Kidney epithelial cell (primary cell): ENCODE results near the gene NMUR1. TPM values are rescaled to one million over a fixed set of nuclear protein-coding genes. Genes with fewer than 3 reads are reported as not detected.

Experiments
- DNase-seq: peaks from one replicate; pipeline ENCODE4 v3.0.0-alpha.2; 2010; ENCODE audit warnings: low read depth
- H3K27me3 ChIP-seq: 2 replicates; pipeline ENCODE4 v1.6.0; 2011; ENCODE audit warnings: low read length; ENCODE audit not compliant: control insufficient read depth, insufficient read depth
- H3K36me3 ChIP-seq: 2 replicates; pipeline ENCODE4 v1.5.1; 2011; ENCODE audit warnings: low read length; ENCODE audit not compliant: control insufficient read depth, insufficient read depth
- H3K4me3 ChIP-seq: 2 replicates; pipeline ENCODE4 v1.5.1; 2011; ENCODE audit warnings: low read depth, mild to moderate bottlenecking, control low read depth, low read length
- CTCF ChIP-seq: IDR thresholded peaks from 2 replicates; pipeline ENCODE4 v1.5.1; 2011; ENCODE audit warnings: mild to moderate bottlenecking, moderate library complexity, low read length, control low read depth, inconsistent platforms; ENCODE audit not compliant: insufficient read depth, poor library complexity, severe bottlenecking
- total RNA-seq: library from RNA; depleted of rRNA; stranded (reverse); fragments of >200 nt; gene quantifications from 2 replicates; pipeline ENCODE4 v1.2.3, GENCODE V29; 2015

NMUR1 gene
- total RNA-seq, 1 donor from 2014 or later, result not detected

GRCh38 chr2:231531466-231531865 lies 1.2 kb upstream of the NMUR1 start:
- no peak for DNase-seq
- no peak for TF ChIP-seq CTCF
- H3K4me3 ChIP-seq, result no peak overlapping the region
- H3K36me3 ChIP-seq, result no peaks in the 10 kb centered on the region
- peaks cover 38% of the 10 kb centered on the region for H3K27me3 ChIP-seq

- TF ChIP-seq CTCF, result no peak
- H3K4me3 ChIP-seq, result no peak overlapping the region
- H3K27me3 ChIP-seq, result peaks cover 34% of the 10 kb centered on the region
- no peaks in the 10 kb centered on the region for H3K36me3 ChIP-seq
- no peak for DNase-seq
These were observed 1.6 kb downstream of the NMUR1 start for GRCh38 chr2:231528636-231529030.

- Histone ChIP-seq H3K27me3 (peaks cover 31% of the 10 kb centered on the region), H3K4me3 (no peak overlapping the region), H3K36me3 (no peaks in the 10 kb centered on the region)
- DNase-seq, result no peak
- no peak for TF ChIP-seq CTCF
These were observed 2.1 kb downstream of the NMUR1 start for GRCh38 chr2:231527955-231528635.

GRCh38 chr2:231527091-231527395 lies 3.2 kb downstream of the NMUR1 start:
- Histone ChIP-seq H3K4me3 (no peak overlapping the region), H3K36me3 (no peaks in the 10 kb centered on the region), H3K27me3 (peaks cover 31% of the 10 kb centered on the region)
- no peak for TF ChIP-seq CTCF
- DNase-seq, result no peak

GRCh38 chr2:231526341-231527090 lies 3.7 kb downstream of the NMUR1 start:
- Histone ChIP-seq H3K36me3 (no peaks in the 10 kb centered on the region), H3K27me3 (peaks cover 31% of the 10 kb centered on the region), H3K4me3 (no peak overlapping the region)
- no peak for DNase-seq
- no peak for TF ChIP-seq CTCF
